Suprapubic skin (tissue), 4 donors: Measurements from ENCODE around the gene CALHM2. TPM values are rescaled to one million over a fixed set of nuclear protein-coding genes. Genes with fewer than 3 reads are reported as not detected.

ENCODE experiments used
- DNase-seq, 2 donors: peaks; one replicate each; pipeline ENCODE4 v3.0.0-alpha.2; 2019; ENCODE audit warnings: low spot score in 2 of 2
- H3K27ac ChIP-seq: fragments of 200-600 bp; sonication (generic); one replicate; pipeline ENCODE4 v1.5.1; 2019
- H3K27me3 ChIP-seq: fragments of 200-600 bp; sonication (generic); one replicate; pipeline ENCODE4 v1.5.1; 2019
- H3K36me3 ChIP-seq: fragments of 200-600 bp; sonication (generic); one replicate; pipeline ENCODE4 v1.5.1; 2019
- H3K4me1 ChIP-seq: fragments of 200-600 bp; sonication (generic); one replicate; pipeline ENCODE4 v1.5.1; 2019
- H3K4me3 ChIP-seq: fragments of 200-600 bp; sonication (generic); one replicate; pipeline ENCODE4 v1.5.1; 2019; ENCODE audit warnings: mild to moderate bottlenecking
- H3K9me3 ChIP-seq: fragments of 200-600 bp; sonication (generic); one replicate; pipeline ENCODE4 v1.5.1; 2019
- CTCF ChIP-seq, 2 donors: fragments of 200-600 bp in 1 of 2; fragments of 450-650 bp in 1 of 2; sonication (generic) in 1 of 2; IDR thresholded peaks; one replicate each; pipeline ENCODE4 v1.5.1; 2016 to 2019; ENCODE audit warnings: antibody characterized with exemption in 2 of 2, mild to moderate bottlenecking in 1 of 2, moderate library complexity in 1 of 2
- EP300 ChIP-seq: sonication (generic); formaldehyde crosslinking; IDR thresholded peaks from one replicate; pipeline ENCODE4 v1.6.1; 2017; ENCODE audit warnings: antibody characterized with exemption
- POLR2A ChIP-seq, 2 donors: fragments of 450-650 bp; IDR thresholded peaks; one replicate each; pipeline ENCODE4 v1.6.1; 2017; ENCODE audit warnings: antibody characterized with exemption in 2 of 2, mild to moderate bottlenecking in 2 of 2, moderate library complexity in 2 of 2
- POLR2AphosphoS5 ChIP-seq, 3 donors: sonication (generic); formaldehyde crosslinking; IDR thresholded peaks; one replicate each; pipeline ENCODE4 v1.6.1; 2017; ENCODE audit warnings: antibody characterized with exemption in 3 of 3
- WGBS: methylation state at CpG from one replicate; pipeline ENCODE4 v1.1.5; 2018; 5-methylcytosine and 5-hydroxymethylcytosine counted together
- total RNA-seq, 4 donors: library from RNA; depleted of rRNA; stranded (reverse); fragments of >200 nt; gene quantifications; one replicate each; pipeline ENCODE4 v1.1.0, GENCODE V29; 2016

The CALHM2 gene
- total RNA-seq, 4 donors from 2014 or later: 13.7 to 17.9 (median 16.3) TPM

GRCh38 chr10:103444478-103444877 lies 7.7 kb downstream of the CALHM2 start:
- Histone ChIP-seq H3K9me3 (no peaks in the 10 kb centered on the region), H3K27ac (no peak overlapping the region), H3K4me1 (peaks cover 48% of the 10 kb centered on the region), H3K27me3 (no peaks in the 10 kb centered on the region), H3K4me3 (no peak overlapping the region), H3K36me3 (peaks cover 85% of the 10 kb centered on the region)
- DNase-seq: no peak
- TF ChIP-seq POLR2AphosphoS5 (IDR thresholded peaks at IDR 0.05) (no peak), EP300 (no peak), POLR2A (IDR thresholded peaks at IDR 0.05) (no peak), CTCF (IDR thresholded peaks at IDR 0.05) (no peak)
- 75% methylated on average over 5 of the region's 10 CpGs for WGBS

- Histone ChIP-seq H3K27me3 (no peaks in the 10 kb centered on the region), H3K27ac (no peak overlapping the region), H3K4me3 (no peak overlapping the region), H3K4me1 (peaks cover 40% of the 10 kb centered on the region), H3K9me3 (no peaks in the 10 kb centered on the region), H3K36me3 (peaks cover 92% of the 10 kb centered on the region)
- 81% methylated on average over 23 of the region's 23 CpGs for WGBS
- TF ChIP-seq EP300 (no peak), POLR2AphosphoS5 (IDR thresholded peaks at IDR 0.05) (no peak), POLR2A (IDR thresholded peaks at IDR 0.05) (no peak), CTCF (IDR thresholded peaks at IDR 0.05) (no peak)
- no peak for DNase-seq
These were observed 8.5 kb downstream of the CALHM2 start for GRCh38 chr10:103443475-103444185.

GRCh38 chr10:103442031-103442461 lies 10.1 kb downstream of the CALHM2 start:
- H3K4me1 ChIP-seq: peaks cover 24% of the 10 kb centered on the region
- no peak overlapping the region for H3K27ac ChIP-seq
- no peaks in the 10 kb centered on the region for H3K9me3 ChIP-seq
- H3K27me3 ChIP-seq: no peaks in the 10 kb centered on the region
- DNase-seq: no peak
- 75% methylated on average over 12 of the region's 13 CpGs for WGBS
- H3K36me3 ChIP-seq: peaks cover 96% of the 10 kb centered on the region
- H3K4me3 ChIP-seq: no peak overlapping the region
- TF ChIP-seq POLR2A (IDR thresholded peaks at IDR 0.05): no peak

GRCh38 chr10:103441611-103442010 lies 10.6 kb downstream of the CALHM2 start:
- TF ChIP-seq POLR2A (IDR thresholded peaks at IDR 0.05) (no peak), POLR2AphosphoS5 (IDR thresholded peaks at IDR 0.05) (no peak), EP300 (no peak), CTCF (IDR thresholded peaks at IDR 0.05) (no peak)
- 81% methylated on average over 3 of the region's 8 CpGs for WGBS
- Histone ChIP-seq H3K4me3 (no peak overlapping the region), H3K27me3 (no peaks in the 10 kb centered on the region), H3K36me3 (peaks cover 97% of the 10 kb centered on the region), H3K9me3 (no peaks in the 10 kb centered on the region), H3K27ac (no peak overlapping the region), H3K4me1 (peaks cover 20% of the 10 kb centered on the region)
- DNase-seq: no peak

- 91% methylated on average over 8 of the region's 8 CpGs for WGBS
- H3K4me3 ChIP-seq: no peak overlapping the region
- TF ChIP-seq CTCF (IDR thresholded peaks at IDR 0.05) (no peak), POLR2A (IDR thresholded peaks at IDR 0.05) (no peak), EP300 (no peak), POLR2AphosphoS5 (IDR thresholded peaks at IDR 0.05) (no peak)
- H3K27ac ChIP-seq: no peak overlapping the region
- no peak for DNase-seq
- H3K36me3 ChIP-seq: peaks cover 97% of the 10 kb centered on the region
- H3K9me3 ChIP-seq: no peaks in the 10 kb centered on the region
- peaks cover 16% of the 10 kb centered on the region for H3K4me1 ChIP-seq
- no peaks in the 10 kb centered on the region for H3K27me3 ChIP-seq
These were observed 11.0 kb downstream of the CALHM2 start for GRCh38 chr10:103441206-103441605.
